Measurements from ENCODE around the gene P4HB. TPM values are rescaled to one million over a fixed set of nuclear protein-coding genes. Genes with fewer than 3 reads are reported as not detected.

P4HB gene
- total and polyA plus RNA-seq, 2 of the 4 experiments (the other 2 are of a cell fraction) = 599 to 932 TPM

DNA sequence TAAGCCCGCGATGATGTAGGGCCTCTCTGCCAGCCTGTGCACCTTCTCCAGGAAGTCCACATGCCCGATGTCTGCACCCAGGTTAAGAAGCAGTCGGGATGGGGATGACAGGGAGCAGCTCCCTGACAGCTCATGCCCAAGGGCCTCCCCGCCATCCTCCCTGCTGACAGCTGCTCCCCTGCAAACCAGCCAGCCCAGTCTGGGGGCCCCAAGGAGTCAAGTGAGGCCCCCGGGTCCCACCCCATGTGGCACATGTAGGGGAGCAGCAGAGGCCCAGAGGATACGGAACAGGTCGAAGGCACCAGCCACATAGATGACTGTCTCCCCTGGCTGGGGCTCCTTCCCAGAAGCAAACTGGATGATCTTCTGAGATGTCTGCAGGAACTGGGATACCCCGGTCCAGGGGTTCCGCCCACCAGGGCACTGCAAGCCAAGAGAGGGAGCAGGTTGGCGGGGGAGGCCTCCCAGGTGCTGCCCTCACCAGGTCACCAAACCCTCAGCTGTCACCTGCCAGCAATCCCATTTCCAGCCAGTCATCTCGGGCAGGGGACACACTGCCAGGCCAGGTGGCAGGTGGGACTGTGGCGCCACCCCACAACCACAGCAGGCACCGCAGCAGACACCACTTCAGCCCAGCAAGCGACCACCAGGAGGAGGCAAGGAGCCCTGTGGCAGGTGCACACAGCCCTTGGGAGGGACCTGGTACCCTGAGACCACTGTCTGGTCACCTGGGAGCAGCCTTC lies 46.3 kb upstream of the P4HB start:
- Histone ChIP-seq H3K18ac (ENCODE audit: low read depth, low read length) (no peak overlapping the region), H2AFZ (replicated peaks; ENCODE audit: low read length, poor library complexity) (peak overlapping the region; percentile 40), H2AK9ac (replicated peaks; ENCODE audit: low read depth, low read length, poor library complexity) (no peak overlapping the region), H3K4me3 (ENCODE audit: insufficient read depth, low read depth, low read length) (no peak overlapping the region), H3K4me2 (ENCODE audit: low read depth, low read length) (no peak overlapping the region), H2BK15ac (ENCODE audit: low read depth, low read length) (no peak overlapping the region), H3K79me1 (ENCODE audit: low read depth in 1 of 2, low read length in 2 of 2) (peaks cover 0 to 15% of the 10 kb centered on the region in 2 experiments; a peak in 2 of 4 replicates), H3K56ac (ENCODE audit: extremely low read depth, insufficient read depth, low read length) (no peak overlapping the region), H4K91ac (ENCODE audit: insufficient read depth, low read depth, low read length) (no peak overlapping the region), H4K5ac (ENCODE audit: low read depth, low read length) (no peak overlapping the region), H3K4me1 (ENCODE audit: control insufficient read depth, insufficient read depth, low read length) (peaks cover 6% of the 10 kb centered on the region), H3K36me3 (ENCODE audit: control insufficient read depth, insufficient read depth, low read length) (peaks cover 14% of the 10 kb centered on the region; the same call in 1 of the 2 replicates), H3K27ac (ENCODE audit: insufficient read depth, low read length) (no peak overlapping the region), H2BK5ac (ENCODE audit: low read depth, low read length, poor library complexity, severe bottlenecking) (no peak overlapping the region), H3K9me3 (ENCODE audit: control insufficient read depth, insufficient read depth, low read length) (no peaks in the 10 kb centered on the region), H3K27me3 (ENCODE audit: control insufficient read depth, insufficient read depth, low read length) (no peaks in the 10 kb centered on the region), H3K9me1 (ENCODE audit: insufficient read depth, low read length) (0 out of 2 replicates have a peak, but pooled peaks cover 4% of the 10 kb centered on the region), H2AK5ac (ENCODE audit: low read depth, low read length) (no peak overlapping the region), H2BK20ac (ENCODE audit: low read depth, low read length) (no peak overlapping the region), H4K20me1 (ENCODE audit: insufficient read depth, low read length) (peaks cover 8% of the 10 kb centered on the region), H3K4ac (ENCODE audit: low read depth, low read length) (no peak overlapping the region), H2BK120ac (ENCODE audit: low read depth, low read length) (no peak overlapping the region), H3K23ac (ENCODE audit: low read depth, low read length) (no peak overlapping the region), H4K8ac (ENCODE audit: low read depth in 2 of 2, low read length in 2 of 2) (no peak overlapping the region), H3K14ac (replicated peaks; ENCODE audit: low read depth, low read length) (no peak overlapping the region), H3K9ac (ENCODE audit: low read depth, low read length) (no peak overlapping the region)
- no peak for TF ChIP-seq POLR2A (IDR thresholded peaks at IDR 0.05; ENCODE audit: low read depth, low read length)
- 0 out of 2 replicates have a peak, but pooled peaks have one; percentile 5 for TF ChIP-seq CTCF (conservative IDR thresholded peaks at IDR 0.05; ENCODE audit: low read depth, low read length)
- intact Hi-C loops (cut with micrococcal nuclease) = no loop called here
- dilution Hi-C loops (cut with HindIII; ENCODE audit: low sequenced_read_pairs, unreplicated experiment) = no loop called here
- no peak for ATAC-seq (ENCODE audit: low read depth)
- WGBS, 2 experiments (ENCODE audit: extremely low coverage in 2 of 2, insufficient read length in 1 of 2) = 90% methylated on average over 5 of the region's 15 CpGs; no CpG with 5 or more reads in 1 of the 2 experiments
- POLR2A ChIA-PET (ENCODE audit: unreplicated experiment) = no interaction called here
- BruUV-seq (replicated peaks) = no TSS peak
- in situ Hi-C loops (cut with MboI; ENCODE audit: low sequenced_read_pairs) = no loop called here
- no peak for DNase-seq
- CTCF ChIA-PET = no interaction called here
